K562 (cell line): Measurements from ENCODE around the gene RTP3. TPM values are rescaled to one million over a fixed set of nuclear protein-coding genes. Genes with fewer than 3 reads are reported as not detected.

ENCODE experiments used
- BACH1 ChIP-seq: fragments of 200-800 bp; sonication (Bioruptor generic); IDR thresholded peaks from 2 replicates; pipeline ENCODE4 v1.6.1; 2016; ENCODE audit warnings: missing genetic modification characterization, missing compliant biosample characterization
- BHLHE40 ChIP-seq: IDR thresholded peaks from 2 replicates; pipeline ENCODE4 v1.6.1; 2011; ENCODE audit warnings: low read length, improper control_type of control experiment
- BRD4 ChIP-seq: fragments of 200-600 bp; sonication (generic); IDR thresholded peaks from 2 replicates; pipeline ENCODE4 v1.6.1; 2017; ENCODE audit warnings: inconsistent platforms
- CBX2 ChIP-seq: fragments of 200-600 bp; sonication (generic); IDR thresholded peaks from one replicate; pipeline ENCODE4 v1.6.1; 2012; ENCODE audit warnings: mild to moderate bottlenecking, low read length, inconsistent platforms; ENCODE audit not compliant: insufficient read depth, poor library complexity, severe bottlenecking
- CUX1 ChIP-seq: fragments of 200-800 bp; sonication (Bioruptor generic); IDR thresholded peaks from 2 replicates; pipeline ENCODE4 v1.6.1; 2016; ENCODE audit warnings: missing genetic modification characterization, missing compliant biosample characterization
- FOXO4 ChIP-seq: fragments of 450-650 bp; formaldehyde crosslinking; IDR thresholded peaks from 2 replicates; pipeline ENCODE4 v1.4.0; 2020; ENCODE audit warnings: mild to moderate bottlenecking, moderate library complexity
- GATA2 ChIP-seq: sonication (generic); formaldehyde crosslinking; IDR thresholded peaks from 2 replicates; pipeline ENCODE4 v1.4.0; 2020; ENCODE audit warnings: mild to moderate bottlenecking, missing genetic modification reagents
- GTF2A2 ChIP-seq: IDR thresholded peaks from 2 replicates; pipeline ENCODE4 v1.6.1; 2016; ENCODE audit warnings: mild to moderate bottlenecking, missing genetic modification characterization, missing compliant biosample characterization
- HMG20A ChIP-seq: fragments of 450-650 bp; formaldehyde crosslinking; conservative IDR thresholded peaks from 2 replicates; pipeline ENCODE4 v1.4.0; 2020; ENCODE audit warnings: mild to moderate bottlenecking, mixed read lengths
- NR4A1 ChIP-seq, 2 experiments: fragments of 250-450 bp in 1 of 2; fragments of 450-650 bp in 1 of 2; sonication (Bioruptor Pico) in 1 of 2; IDR thresholded peaks; 2 replicates each; pipeline versions ENCODE4 v1.4.0 to v1.6.1; 2016 to 2020; ENCODE audit warnings: mild to moderate bottlenecking in 2 of 2, missing compliant biosample characterization in 1 of 2, missing genetic modification characterization in 1 of 2, moderate library complexity in 1 of 2
- OTX1 ChIP-seq: fragments of 450-650 bp; formaldehyde crosslinking; IDR thresholded peaks from 2 replicates; pipeline ENCODE4 v1.4.0; 2022; ENCODE audit warnings: mild to moderate bottlenecking
- PCBP2 ChIP-seq: fragments of 200-400 bp; formaldehyde crosslinking; IDR thresholded peaks from 2 replicates; pipeline ENCODE4 v1.6.1; 2018; ENCODE audit warnings: low read length, low read depth, mild to moderate bottlenecking, moderate library complexity; ENCODE audit not compliant: poor library complexity, severe bottlenecking
- SMAD2 ChIP-seq: fragments of 150-350 bp; IDR thresholded peaks from 2 replicates; pipeline ENCODE4 v1.6.1; 2014; ENCODE audit warnings: low read depth, mild to moderate bottlenecking, low read length
- TSC22D4 ChIP-seq: fragments of 450-650 bp; IDR thresholded peaks from 2 replicates; pipeline ENCODE4 v1.6.1; 2016; ENCODE audit warnings: missing genetic modification characterization, missing biosample characterization, control low read depth
- ZNF316 ChIP-seq: fragments of 450-650 bp; IDR thresholded peaks from 2 replicates; pipeline ENCODE4 v1.6.1; 2016
- ZNF589 ChIP-seq: fragments of 200-800 bp; sonication (Bioruptor generic); IDR thresholded peaks from 2 replicates; pipeline ENCODE4 v1.6.1; 2016; ENCODE audit warnings: low read depth, missing genetic modification characterization, missing compliant biosample characterization
- ZNF592 ChIP-seq: fragments of 450-650 bp; IDR thresholded peaks from 2 replicates; pipeline ENCODE4 v1.6.1; 2017; ENCODE audit warnings: antibody characterized with exemption, mild to moderate bottlenecking
- ZNF717 ChIP-seq: fragments of 250-450 bp; sonication (Bioruptor Pico); IDR thresholded peaks from 2 replicates; pipeline ENCODE4 v1.5.0; 2021
- polyA plus RNA-seq, 8 experiments: library from polyadenylated mRNA; depleted of rRNA in 4 of 8; stranded (reverse) in 5 of 8; unstranded in 3 of 8; fragments of >200 nt; fragmentation: Nextera tagmentation in 2 of 8; fragmentation: Illumina TruSeq in 1 of 8; extraction: Ambion mirVana in 2 of 8; extraction: Trizol in 1 of 8; gene quantifications; 2 replicates each; pipeline versions ENCODE4 v1.2.1 to v1.2.3, GENCODE V29; 2011 to 2014; ENCODE audit warnings: inconsistent platforms in 1 of 8, missing spikeins in 1 of 8
- total RNA-seq, 7 experiments: library from RNA; depleted of rRNA in 6 of 7; stranded (reverse); fragments of >200 nt in 6 of 7; fragmentation: Illumina TruSeq in 2 of 7; extraction: Trizol in 2 of 7; gene quantifications; 2 replicates each; pipeline versions ENCODE4 v1.2.1 to v1.2.3, GENCODE V29; 2011 to 2021; ENCODE audit warnings: low replicate concordance in 1 of 7

The RTP3 gene
- total and polyA plus RNA-seq, 9 of the 15 experiments (the other 6 are each of a cell fraction or from before 2014, with no cell fraction given): not detected

GRCh38 chr3:46549408-46549904, 51.7 kb downstream of the RTP3 start (continued):
- no peak for TF ChIP-seq ZNF316
- TF ChIP-seq ZNF717 (CRISPR knock-in tag): no peak
- peak; percentile 27; the same call in 1 of the 2 replicates for TF ChIP-seq BHLHE40
- no peak for TF ChIP-seq GTF2A2
- no peak for TF ChIP-seq SMAD2
- no peak for TF ChIP-seq NR4A1 (CRISPR knock-in tag; IDR thresholded peaks at IDR 0.05)
- TF ChIP-seq NR4A1 (tag; IDR thresholded peaks at IDR 0.05): peak; percentile 79; the same call in 1 of the 2 replicates
- no peak for TF ChIP-seq HMG20A (CRISPR knock-in tag)
- TF ChIP-seq PCBP2: no peak
- no peak for TF ChIP-seq TSC22D4 (tag)
- TF ChIP-seq ZNF589 (CRISPR knock-in tag): peak; percentile 74; the same call in 1 of the 2 replicates
- TF ChIP-seq BRD4: no peak
- peak; percentile 96 for TF ChIP-seq GATA2
- no peak for TF ChIP-seq OTX1 (CRISPR knock-in tag)
- no peak for TF ChIP-seq CBX2
- TF ChIP-seq CUX1 (CRISPR knock-in tag): no peak
- peak; percentile 85 for TF ChIP-seq ZNF592
- TF ChIP-seq FOXO4 (CRISPR knock-in tag): no peak
- TF ChIP-seq BACH1 (tag): no peak
